Stomach (tissue), 4 donors: ENCODE data around the gene TRIM2.

Experiments used
- EP300 ChIP-seq: sonication (generic); formaldehyde crosslinking; IDR thresholded peaks from one replicate; pipeline ENCODE4 v1.6.1; 2017; ENCODE audit warnings: antibody characterized with exemption
- POLR2A ChIP-seq, 4 donors: fragments of 450-650 bp; IDR thresholded peaks; one replicate each; pipeline ENCODE4 v1.6.1; 2016; ENCODE audit warnings: antibody characterized with exemption in 4 of 4, control low read depth in 2 of 4, mild to moderate bottlenecking in 1 of 4, moderate library complexity in 1 of 4
- POLR2AphosphoS5 ChIP-seq, 3 donors: sonication (generic); formaldehyde crosslinking; IDR thresholded peaks; one replicate each; pipeline ENCODE4 v1.6.1; 2016; ENCODE audit warnings: antibody characterized with exemption in 3 of 3
- TF ChIP-seq, protein P1 (sequence below), 7 experiments: fragments of 450-650 bp in 4 of 7; fragments of 200-600 bp in 3 of 7; sonication (generic) in 3 of 7; IDR thresholded peaks; one replicate each; pipeline ENCODE4 v1.5.1; 2016 to 2019; ENCODE audit warnings: antibody characterized with exemption in 7 of 7, control low read depth in 2 of 7, mild to moderate bottlenecking in 1 of 7

DNA sequence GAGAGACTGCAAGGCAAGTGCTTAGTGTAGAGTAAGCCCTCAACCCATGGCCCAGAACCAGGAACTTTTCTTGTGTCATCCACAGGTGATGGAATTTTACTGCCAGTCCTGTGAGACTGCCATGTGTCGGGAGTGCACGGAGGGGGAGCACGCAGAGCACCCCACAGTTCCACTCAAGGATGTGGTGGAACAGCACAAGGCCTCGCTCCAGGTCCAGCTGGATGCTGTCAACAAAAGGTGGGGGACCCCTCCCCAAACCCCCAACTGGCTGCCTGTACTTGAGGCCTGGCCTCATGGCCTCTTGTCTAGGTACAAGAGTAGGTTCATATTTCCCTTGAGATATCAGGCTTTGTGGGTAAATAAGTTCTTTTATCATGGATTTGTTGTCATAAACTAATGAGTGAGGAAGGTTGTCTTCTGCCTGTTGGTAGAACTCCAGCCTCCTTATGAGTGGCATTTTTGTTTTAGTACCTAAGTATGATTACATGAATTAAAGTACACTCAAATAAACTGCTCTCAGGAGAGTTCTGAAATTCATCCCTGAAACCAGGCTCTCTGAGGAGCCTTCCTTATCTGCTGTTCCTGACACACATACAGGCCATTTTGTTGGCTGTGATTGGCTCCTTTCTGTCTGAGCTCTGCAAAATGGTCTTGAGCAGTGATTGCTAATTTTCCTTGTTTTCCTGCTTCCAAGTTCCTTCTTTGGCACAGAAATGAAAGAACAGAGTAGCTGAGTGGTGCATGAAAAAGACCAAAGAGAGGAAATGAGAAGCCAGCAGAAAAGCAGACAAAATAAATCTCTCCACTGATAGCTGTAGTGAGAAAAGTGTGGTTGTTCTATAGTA is 88.9 kb downstream of the TRIM2 start:
- TF ChIP-seq, protein P1, sequence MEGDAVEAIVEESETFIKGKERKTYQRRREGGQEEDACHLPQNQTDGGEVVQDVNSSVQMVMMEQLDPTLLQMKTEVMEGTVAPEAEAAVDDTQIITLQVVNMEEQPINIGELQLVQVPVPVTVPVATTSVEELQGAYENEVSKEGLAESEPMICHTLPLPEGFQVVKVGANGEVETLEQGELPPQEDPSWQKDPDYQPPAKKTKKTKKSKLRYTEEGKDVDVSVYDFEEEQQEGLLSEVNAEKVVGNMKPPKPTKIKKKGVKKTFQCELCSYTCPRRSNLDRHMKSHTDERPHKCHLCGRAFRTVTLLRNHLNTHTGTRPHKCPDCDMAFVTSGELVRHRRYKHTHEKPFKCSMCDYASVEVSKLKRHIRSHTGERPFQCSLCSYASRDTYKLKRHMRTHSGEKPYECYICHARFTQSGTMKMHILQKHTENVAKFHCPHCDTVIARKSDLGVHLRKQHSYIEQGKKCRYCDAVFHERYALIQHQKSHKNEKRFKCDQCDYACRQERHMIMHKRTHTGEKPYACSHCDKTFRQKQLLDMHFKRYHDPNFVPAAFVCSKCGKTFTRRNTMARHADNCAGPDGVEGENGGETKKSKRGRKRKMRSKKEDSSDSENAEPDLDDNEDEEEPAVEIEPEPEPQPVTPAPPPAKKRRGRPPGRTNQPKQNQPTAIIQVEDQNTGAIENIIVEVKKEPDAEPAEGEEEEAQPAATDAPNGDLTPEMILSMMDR (IDR thresholded peaks at IDR 0.05) = no peak
- TF ChIP-seq POLR2A (IDR thresholded peaks at IDR 0.05) = no peak
- no peak for TF ChIP-seq EP300
- no peak for TF ChIP-seq POLR2AphosphoS5 (IDR thresholded peaks at IDR 0.05)
